Peyer's patch (tissue), 4 donors: Measurements from ENCODE around the gene KAZN.

Experiments used
- CTCF ChIP-seq, 6 experiments: fragments of 450-650 bp in 4 of 6; fragments of 200-600 bp in 2 of 6; sonication (generic) in 1 of 6; IDR thresholded peaks; one replicate each; pipeline ENCODE4 v1.5.1; 2017 to 2019; ENCODE audit warnings: antibody characterized with exemption in 6 of 6, mild to moderate bottlenecking in 3 of 6, moderate library complexity in 1 of 6
- POLR2A ChIP-seq, 2 donors: fragments of 450-650 bp; IDR thresholded peaks; one replicate each; pipeline ENCODE4 v1.5.1; 2017; ENCODE audit warnings: antibody characterized with exemption in 2 of 2, mild to moderate bottlenecking in 2 of 2, moderate library complexity in 2 of 2

DNA sequence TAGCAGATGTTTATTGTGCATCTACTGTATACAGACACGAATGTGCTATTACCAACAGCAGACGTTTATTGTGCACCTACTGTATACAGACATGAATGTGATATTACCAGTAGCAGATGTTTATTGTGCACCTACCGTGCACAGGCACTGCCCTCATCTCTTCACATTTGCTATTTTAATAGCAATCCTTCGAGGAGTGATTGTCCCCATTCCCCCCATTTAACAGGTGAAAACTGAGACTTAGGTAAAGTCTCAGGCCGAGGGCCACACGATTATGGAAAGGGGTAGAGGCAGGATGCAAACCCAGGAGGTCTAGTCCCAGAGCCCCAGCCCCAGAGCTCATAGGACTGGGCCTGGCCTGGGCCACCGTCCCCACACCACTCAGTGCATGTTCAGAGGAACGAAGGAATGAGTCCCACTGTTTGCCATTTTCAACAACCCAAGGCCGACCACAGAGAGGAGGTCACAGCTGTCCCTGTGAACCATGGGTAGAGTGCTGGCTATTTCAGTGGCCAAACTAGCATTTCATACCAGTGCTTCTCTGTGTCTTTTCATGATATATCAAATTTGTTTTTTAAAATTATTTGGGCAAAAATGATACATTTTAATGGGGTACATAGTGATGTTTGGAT lies 440.6 kb downstream of the KAZN start:
- no peak for TF ChIP-seq POLR2A (IDR thresholded peaks at IDR 0.05)
- no peak for TF ChIP-seq CTCF (IDR thresholded peaks at IDR 0.05)
